HFFc6 (cell line): ENCODE data around the gene NIT1. TPM values are rescaled to one million over a fixed set of nuclear protein-coding genes. Genes with fewer than 3 reads are reported as not detected.

ENCODE experiments used
- DNase-seq: peaks from one replicate; pipeline ENCODE4 v3.0.0-alpha.2; 2018
- H3K27ac Mint-ChIP-seq: 2 replicates; pipeline ENCODE4 v1.8.0; 2020; ENCODE audit warnings: mild to moderate bottlenecking, mixed read lengths
- H3K27me3 Mint-ChIP-seq: 2 replicates; pipeline ENCODE4 v1.8.0; 2021; ENCODE audit warnings: mild to moderate bottlenecking, moderate library complexity, mixed read lengths; ENCODE audit not compliant: insufficient read depth
- H3K36me3 Mint-ChIP-seq: 2 replicates; pipeline ENCODE4 v1.8.0; 2021; ENCODE audit warnings: low read depth, mixed read lengths
- H3K4me1 Mint-ChIP-seq: 2 replicates; pipeline ENCODE4 v1.8.0; 2020; ENCODE audit warnings: low read depth, mixed read lengths
- H3K4me3 Mint-ChIP-seq: 2 replicates; pipeline ENCODE4 v1.8.0; 2020; ENCODE audit warnings: mild to moderate bottlenecking, moderate library complexity, mixed read lengths
- H3K9me3 Mint-ChIP-seq: 2 replicates; pipeline ENCODE4 v1.8.0; 2020; ENCODE audit warnings: mild to moderate bottlenecking, mixed read lengths
- total RNA-seq, 6 experiments: library from RNA; stranded (reverse); fragmentation: NEBNext Ultra II Directional; extraction: Animal tissue kit (Norgen Biotek cat#: 25700); gene quantifications; 2 replicates in 1 of 6; 3 replicates in 5 of 6; pipeline ENCODE4 v1.2.3, GENCODE V29; 2021
- TF ChIP-seq, protein P1 (sequence below): fragments of 200-600 bp; sonication (generic); IDR thresholded peaks from 2 replicates; pipeline ENCODE4 v1.5.0; 2021; ENCODE audit warnings: antibody characterized with exemption, mild to moderate bottlenecking

The NIT1 gene
- total RNA-seq, 6 experiments from 2014 or later, result 26.2 to 35.1 (median 32.5) TPM

DNA sequence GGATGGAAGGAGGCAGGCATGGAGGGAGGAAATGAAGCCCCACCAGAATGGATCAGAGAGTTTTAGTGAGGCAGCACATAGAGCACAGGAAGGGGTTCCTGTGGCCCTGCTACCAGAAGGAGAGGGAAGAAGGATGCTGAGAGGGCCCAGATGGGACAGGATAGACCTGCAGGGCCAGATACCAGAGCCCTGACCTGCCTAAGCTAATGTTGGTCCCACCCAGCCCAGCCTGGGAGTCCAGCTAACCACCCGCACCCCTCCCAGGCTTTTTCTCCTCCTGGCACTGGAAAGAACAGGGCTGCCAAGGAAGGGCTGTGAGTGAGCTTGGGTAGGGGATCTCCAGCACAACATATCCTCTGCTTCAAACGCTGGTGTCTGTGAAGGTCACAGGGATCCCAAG is 35.4 kb upstream of the NIT1 start:
- no peak for DNase-seq
- no peaks in the 10 kb centered on the region; the same call in 1 of the 2 replicates for H3K27me3 Mint-ChIP-seq
- no peaks in the 10 kb centered on the region for H3K36me3 Mint-ChIP-seq
- TF ChIP-seq, protein P1, sequence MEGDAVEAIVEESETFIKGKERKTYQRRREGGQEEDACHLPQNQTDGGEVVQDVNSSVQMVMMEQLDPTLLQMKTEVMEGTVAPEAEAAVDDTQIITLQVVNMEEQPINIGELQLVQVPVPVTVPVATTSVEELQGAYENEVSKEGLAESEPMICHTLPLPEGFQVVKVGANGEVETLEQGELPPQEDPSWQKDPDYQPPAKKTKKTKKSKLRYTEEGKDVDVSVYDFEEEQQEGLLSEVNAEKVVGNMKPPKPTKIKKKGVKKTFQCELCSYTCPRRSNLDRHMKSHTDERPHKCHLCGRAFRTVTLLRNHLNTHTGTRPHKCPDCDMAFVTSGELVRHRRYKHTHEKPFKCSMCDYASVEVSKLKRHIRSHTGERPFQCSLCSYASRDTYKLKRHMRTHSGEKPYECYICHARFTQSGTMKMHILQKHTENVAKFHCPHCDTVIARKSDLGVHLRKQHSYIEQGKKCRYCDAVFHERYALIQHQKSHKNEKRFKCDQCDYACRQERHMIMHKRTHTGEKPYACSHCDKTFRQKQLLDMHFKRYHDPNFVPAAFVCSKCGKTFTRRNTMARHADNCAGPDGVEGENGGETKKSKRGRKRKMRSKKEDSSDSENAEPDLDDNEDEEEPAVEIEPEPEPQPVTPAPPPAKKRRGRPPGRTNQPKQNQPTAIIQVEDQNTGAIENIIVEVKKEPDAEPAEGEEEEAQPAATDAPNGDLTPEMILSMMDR, result no peak
- H3K4me3 Mint-ChIP-seq, result no peak overlapping the region
- H3K4me1 Mint-ChIP-seq, result peaks cover 69% of the 10 kb centered on the region
- peak overlapping the region; percentile 93 for H3K27ac Mint-ChIP-seq
- H3K9me3 Mint-ChIP-seq, result no peaks in the 10 kb centered on the region

DNA sequence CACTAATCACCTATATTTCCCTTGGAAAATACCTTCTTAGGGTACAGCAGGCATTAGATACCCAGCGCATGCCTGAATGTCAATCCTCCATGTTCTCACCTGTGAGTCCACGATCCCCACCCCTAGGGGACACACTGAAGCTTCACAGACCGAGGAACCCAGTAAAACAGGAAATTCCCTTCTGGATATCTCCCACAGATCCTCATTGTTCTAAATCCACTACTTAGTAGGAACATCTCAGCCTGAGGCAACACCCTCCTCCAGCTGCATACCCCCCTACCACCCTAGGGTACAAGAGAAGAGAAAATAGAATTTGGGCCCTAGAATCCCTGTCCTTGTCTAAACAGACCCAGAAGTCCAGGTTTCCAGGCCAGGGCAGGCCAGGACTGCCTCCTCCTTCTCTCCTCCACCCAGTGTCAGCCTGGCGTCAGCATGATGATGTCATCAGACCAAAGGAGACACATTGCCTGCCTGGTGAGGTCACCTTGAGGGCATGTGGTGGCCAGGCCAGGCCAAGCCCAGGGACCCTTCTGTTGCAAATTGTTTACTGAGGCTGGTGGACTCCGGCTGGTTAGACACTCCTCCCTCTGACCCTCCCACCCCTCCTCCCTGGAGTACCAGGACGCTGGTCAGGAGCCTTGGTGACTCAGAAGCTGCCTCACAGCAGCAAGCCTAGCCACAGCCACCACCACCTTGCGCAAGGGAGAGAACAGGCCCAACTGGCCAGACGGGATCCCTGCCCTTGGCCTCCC is 34.7 kb upstream of the NIT1 start:
- Mint-ChIP-seq H3K9me3 (no peaks in the 10 kb centered on the region), H3K4me3 (no peak overlapping the region), H3K36me3 (no peaks in the 10 kb centered on the region), H3K4me1 (peaks cover 76% of the 10 kb centered on the region), H3K27me3 (no peaks in the 10 kb centered on the region; the same call in 1 of the 2 replicates), H3K27ac (peak overlapping the region; percentile 93)
- DNase-seq, result peak; percentile 89
- TF ChIP-seq, protein P1, result no peak

DNA sequence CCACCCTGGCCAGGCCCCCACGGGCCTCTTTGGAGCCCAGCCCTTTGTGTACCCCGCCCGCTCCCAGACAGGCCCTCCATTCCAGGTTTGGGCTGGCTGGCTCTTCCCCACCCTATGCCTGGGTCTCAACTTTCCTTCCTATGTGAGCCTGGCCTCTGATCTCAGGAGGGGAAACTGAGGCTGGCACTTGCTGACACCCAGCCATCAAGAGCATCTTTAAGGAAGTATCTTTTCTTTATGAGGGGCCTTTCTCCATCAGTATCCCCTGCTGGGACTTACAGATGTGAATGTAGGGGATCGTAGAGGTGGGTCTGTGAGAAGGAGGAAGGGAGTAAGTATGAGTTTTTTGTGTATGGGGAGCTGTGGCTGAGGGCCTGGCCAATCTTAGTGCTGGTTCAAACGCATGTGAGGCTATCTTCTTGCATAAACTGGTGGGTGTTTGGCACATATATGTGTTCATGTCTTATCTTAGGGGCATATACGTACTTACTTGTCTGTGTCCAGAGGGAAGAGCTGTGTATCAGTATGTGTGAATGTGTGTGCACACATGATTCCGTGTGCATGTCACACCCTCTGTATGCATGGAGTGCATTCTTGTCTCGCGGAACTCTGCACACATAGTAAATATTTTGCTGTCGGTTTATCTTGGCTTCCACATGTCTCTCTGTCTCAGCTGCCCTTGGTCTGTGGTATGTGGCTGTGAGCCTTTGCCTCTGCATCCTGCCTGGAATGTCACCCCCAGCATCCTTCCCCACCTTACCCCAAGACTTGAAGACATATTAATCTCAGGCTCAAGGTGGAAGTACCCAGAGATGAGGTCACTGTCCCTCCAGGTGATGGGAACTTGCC is 33.9 kb upstream of the NIT1 start:
- Mint-ChIP-seq H3K27me3 (no peaks in the 10 kb centered on the region; the same call in 1 of the 2 replicates), H3K27ac (peak overlapping the region; percentile 93), H3K4me3 (no peak overlapping the region), H3K4me1 (peaks cover 84% of the 10 kb centered on the region), H3K9me3 (no peaks in the 10 kb centered on the region), H3K36me3 (no peaks in the 10 kb centered on the region)
- DNase-seq, result no peak
- TF ChIP-seq, protein P1, result no peak

DNA sequence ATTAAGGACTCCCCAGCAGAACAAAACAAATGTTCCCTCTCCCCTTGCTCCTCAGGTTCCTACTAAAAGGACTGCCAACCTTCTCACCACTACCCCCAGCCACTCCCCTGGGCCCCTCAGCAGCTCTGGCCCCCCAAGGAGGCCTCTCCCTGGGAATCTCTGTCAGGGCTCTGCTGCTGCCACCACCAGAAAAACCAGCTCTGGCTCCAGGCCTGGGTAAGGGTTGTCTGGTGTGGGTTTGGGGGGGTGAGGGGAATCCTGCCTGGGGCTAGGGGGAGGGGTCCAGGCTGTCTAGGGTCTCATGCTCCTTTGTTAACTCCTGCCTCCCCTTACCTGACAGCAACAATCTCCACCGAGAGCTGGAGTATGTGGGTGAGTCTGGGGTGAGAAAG is 33.3 kb upstream of the NIT1 start:
- TF ChIP-seq, protein P1, result no peak
- peaks cover 86% of the 10 kb centered on the region for H3K4me1 Mint-ChIP-seq
- no peaks in the 10 kb centered on the region; the same call in 1 of the 2 replicates for H3K27me3 Mint-ChIP-seq
- H3K9me3 Mint-ChIP-seq, result no peaks in the 10 kb centered on the region
- no peaks in the 10 kb centered on the region for H3K36me3 Mint-ChIP-seq
- DNase-seq, result no peak
- peak overlapping the region; percentile 93 for H3K27ac Mint-ChIP-seq
- H3K4me3 Mint-ChIP-seq, result no peak overlapping the region

DNA sequence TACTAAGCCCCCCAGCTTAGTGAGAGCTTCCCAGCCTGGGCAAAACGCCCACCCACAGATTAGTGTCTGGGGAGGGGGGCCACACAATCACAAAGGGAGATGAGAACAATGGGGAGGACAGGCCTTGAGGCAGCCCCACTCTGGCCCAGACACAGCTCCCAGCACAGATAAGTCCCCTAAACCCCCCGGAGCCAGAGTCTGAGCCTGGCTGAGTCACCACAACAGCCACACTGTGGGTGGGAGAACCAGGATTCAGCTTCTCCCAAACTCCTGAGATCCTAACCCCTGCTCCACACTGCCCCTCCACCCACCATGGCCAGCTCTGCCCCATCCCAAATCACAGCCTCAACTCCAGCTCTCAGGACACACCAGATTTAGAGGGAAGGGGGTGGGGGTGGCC is 32.7 kb upstream of the NIT1 start:
- Mint-ChIP-seq H3K9me3 (no peaks in the 10 kb centered on the region), H3K4me1 (peaks cover 82% of the 10 kb centered on the region), H3K36me3 (no peaks in the 10 kb centered on the region), H3K27me3 (no peaks in the 10 kb centered on the region; the same call in 1 of the 2 replicates), H3K27ac (peak overlapping the region; percentile 81), H3K4me3 (no peak overlapping the region)
- TF ChIP-seq, protein P1, result no peak
- DNase-seq, result no peak
